GM23338 (cell line): Measurements from ENCODE around the gene TOMM6.

Experiments
- CREB1 ChIP-seq: fragments of 250-450 bp; sonication (Bioruptor Pico); IDR thresholded peaks from 2 replicates; pipeline ENCODE4 v1.5.0; 2020; ENCODE audit warnings: low read depth, mild to moderate bottlenecking, moderate library complexity
- CTCF ChIP-seq, 2 experiments: fragments of 200-600 bp in 1 of 2; sonication (generic) in 1 of 2; conservative IDR thresholded peaks; 2 replicates each; pipeline versions ENCODE4 v1.5.1 to v1.6.1; 2016 to 2017; ENCODE audit warnings: antibody characterized with exemption in 2 of 2, low read depth in 2 of 2, mild to moderate bottlenecking in 2 of 2, moderate library complexity in 1 of 2
- EZH2 ChIP-seq: fragments of 200-600 bp; sonication (generic); IDR thresholded peaks from one replicate; pipeline ENCODE4 v1.8.0; 2017; ENCODE audit warnings: antibody characterized with exemption, mild to moderate bottlenecking, low read depth; ENCODE audit not compliant: unreplicated experiment
- EZH2phosphoT487 ChIP-seq: fragments of 200-600 bp; sonication (generic); IDR thresholded peaks from one replicate; pipeline ENCODE4 v1.8.1; 2018; ENCODE audit warnings: antibody characterized with exemption; ENCODE audit not compliant: unreplicated experiment
- JUNB ChIP-seq: IDR thresholded peaks from one replicate; pipeline ENCODE4 v1.6.1; 2016; ENCODE audit warnings: antibody characterized with exemption; ENCODE audit not compliant: unreplicated experiment
- POLR2AphosphoS5 ChIP-seq: IDR thresholded peaks from 2 replicates; pipeline ENCODE4 v1.6.1; 2016; ENCODE audit warnings: antibody characterized with exemption, low read depth
- ZNF114 ChIP-seq: fragments of 250-450 bp; sonication (Bioruptor Pico); IDR thresholded peaks from 2 replicates; pipeline ENCODE4 v1.5.0; 2020; ENCODE audit warnings: mild to moderate bottlenecking, moderate library complexity
- TF ChIP-seq, protein P1 (sequence below): IDR thresholded peaks from one replicate; pipeline ENCODE4 v1.6.1; 2018; ENCODE audit warnings: antibody characterized with exemption; ENCODE audit not compliant: unreplicated experiment
- TF ChIP-seq, protein P2 (sequence below): IDR thresholded peaks from 2 replicates; pipeline ENCODE4 v1.6.1; 2016; ENCODE audit warnings: antibody characterized with exemption

DNA sequence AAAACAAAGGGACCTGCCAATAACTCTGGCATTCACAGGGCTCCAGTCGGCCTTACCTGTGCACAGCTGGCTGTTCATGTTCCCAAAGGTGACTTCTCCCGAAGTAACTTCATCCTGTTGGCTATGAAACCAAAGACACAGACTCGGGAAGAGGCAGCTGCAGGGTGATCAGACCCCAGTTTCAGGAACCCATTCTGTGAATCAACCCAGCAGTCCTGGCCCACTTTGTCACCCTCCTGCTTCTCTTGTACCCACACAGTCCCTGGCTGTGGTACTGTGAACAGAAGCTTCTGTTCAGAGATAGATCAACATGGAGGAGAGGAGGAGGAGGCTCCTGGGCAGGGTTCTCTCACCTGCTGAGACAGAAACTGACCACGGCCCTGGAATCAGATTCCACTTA, 31.6 kb upstream of the TOMM6 start:
- TF ChIP-seq CTCF (conservative IDR thresholded peaks at IDR 0.05; ENCODE audit: low read depth in 2 of 2) (no peak), EZH2 (no peak), POLR2AphosphoS5 (no peak), JUNB (no peak), EZH2phosphoT487 (no peak), CREB1 (CRISPR knock-in tag) (no peak), ZNF114 (CRISPR knock-in tag) (no peak)
- TF ChIP-seq, protein P1, sequence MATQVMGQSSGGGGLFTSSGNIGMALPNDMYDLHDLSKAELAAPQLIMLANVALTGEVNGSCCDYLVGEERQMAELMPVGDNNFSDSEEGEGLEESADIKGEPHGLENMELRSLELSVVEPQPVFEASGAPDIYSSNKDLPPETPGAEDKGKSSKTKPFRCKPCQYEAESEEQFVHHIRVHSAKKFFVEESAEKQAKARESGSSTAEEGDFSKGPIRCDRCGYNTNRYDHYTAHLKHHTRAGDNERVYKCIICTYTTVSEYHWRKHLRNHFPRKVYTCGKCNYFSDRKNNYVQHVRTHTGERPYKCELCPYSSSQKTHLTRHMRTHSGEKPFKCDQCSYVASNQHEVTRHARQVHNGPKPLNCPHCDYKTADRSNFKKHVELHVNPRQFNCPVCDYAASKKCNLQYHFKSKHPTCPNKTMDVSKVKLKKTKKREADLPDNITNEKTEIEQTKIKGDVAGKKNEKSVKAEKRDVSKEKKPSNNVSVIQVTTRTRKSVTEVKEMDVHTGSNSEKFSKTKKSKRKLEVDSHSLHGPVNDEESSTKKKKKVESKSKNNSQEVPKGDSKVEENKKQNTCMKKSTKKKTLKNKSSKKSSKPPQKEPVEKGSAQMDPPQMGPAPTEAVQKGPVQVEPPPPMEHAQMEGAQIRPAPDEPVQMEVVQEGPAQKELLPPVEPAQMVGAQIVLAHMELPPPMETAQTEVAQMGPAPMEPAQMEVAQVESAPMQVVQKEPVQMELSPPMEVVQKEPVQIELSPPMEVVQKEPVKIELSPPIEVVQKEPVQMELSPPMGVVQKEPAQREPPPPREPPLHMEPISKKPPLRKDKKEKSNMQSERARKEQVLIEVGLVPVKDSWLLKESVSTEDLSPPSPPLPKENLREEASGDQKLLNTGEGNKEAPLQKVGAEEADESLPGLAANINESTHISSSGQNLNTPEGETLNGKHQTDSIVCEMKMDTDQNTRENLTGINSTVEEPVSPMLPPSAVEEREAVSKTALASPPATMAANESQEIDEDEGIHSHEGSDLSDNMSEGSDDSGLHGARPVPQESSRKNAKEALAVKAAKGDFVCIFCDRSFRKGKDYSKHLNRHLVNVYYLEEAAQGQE: no peak
- TF ChIP-seq, protein P2, sequence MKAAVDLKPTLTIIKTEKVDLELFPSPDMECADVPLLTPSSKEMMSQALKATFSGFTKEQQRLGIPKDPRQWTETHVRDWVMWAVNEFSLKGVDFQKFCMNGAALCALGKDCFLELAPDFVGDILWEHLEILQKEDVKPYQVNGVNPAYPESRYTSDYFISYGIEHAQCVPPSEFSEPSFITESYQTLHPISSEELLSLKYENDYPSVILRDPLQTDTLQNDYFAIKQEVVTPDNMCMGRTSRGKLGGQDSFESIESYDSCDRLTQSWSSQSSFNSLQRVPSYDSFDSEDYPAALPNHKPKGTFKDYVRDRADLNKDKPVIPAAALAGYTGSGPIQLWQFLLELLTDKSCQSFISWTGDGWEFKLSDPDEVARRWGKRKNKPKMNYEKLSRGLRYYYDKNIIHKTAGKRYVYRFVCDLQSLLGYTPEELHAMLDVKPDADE: no peak
